HepG2 (cell line): Measurements from ENCODE around the gene NCOA5. TPM values are rescaled to one million over a fixed set of nuclear protein-coding genes. Genes with fewer than 3 reads are reported as not detected.
A peak's percentile ranks its signal among the peaks of the same experiment; 100 is the strongest.

Experiments
- AHR ChIP-seq: IDR thresholded peaks from 2 replicates; pipeline ENCODE4 v1.6.1; 2018; ENCODE audit warnings: missing genetic modification reagents, missing compliant biosample characterization
- BCL6 ChIP-seq: IDR thresholded peaks from 2 replicates; pipeline ENCODE4 v1.6.1; 2016; ENCODE audit warnings: missing genetic modification reagents, missing compliant biosample characterization
- DDIT3 ChIP-seq: sonication (generic); formaldehyde crosslinking; IDR thresholded peaks from 2 replicates; pipeline ENCODE4 v1.4.0; 2020; ENCODE audit warnings: mild to moderate bottlenecking, missing genetic modification reagents
- ETS1 ChIP-seq: sonication (generic); formaldehyde crosslinking; IDR thresholded peaks from 2 replicates; pipeline ENCODE4 v1.4.0; 2020; ENCODE audit warnings: missing genetic modification reagents
- SMARCC2 ChIP-seq: fragments of 450-650 bp; IDR thresholded peaks from 2 replicates; pipeline ENCODE4 v1.6.1; 2017; ENCODE audit warnings: antibody characterized with exemption, mild to moderate bottlenecking
- SOX13 ChIP-seq, 3 experiments: fragments of 450-650 bp in 1 of 3; sonication (generic) in 1 of 3; formaldehyde crosslinking in 1 of 3; IDR thresholded peaks in 2 of 3; conservative IDR thresholded peaks in 1 of 3; 2 replicates each; pipeline versions ENCODE4 v1.5.0 to v1.6.1; 2016 to 2020; ENCODE audit warnings: antibody characterized with exemption in 1 of 3, mild to moderate bottlenecking in 1 of 3, missing compliant biosample characterization in 1 of 3, missing genetic modification reagents in 1 of 3, moderate library complexity in 1 of 3
- YY1 ChIP-seq: IDR thresholded peaks from 2 replicates; pipeline ENCODE4 v1.6.1; 2011; ENCODE audit warnings: low read length, low read depth, moderate library complexity, mild to moderate bottlenecking; ENCODE audit not compliant: insufficient read depth, insufficient replicate concordance
- ZNF160 ChIP-seq: sonication (generic); formaldehyde crosslinking; IDR thresholded peaks from 2 replicates; pipeline ENCODE4 v1.8.0; 2022; ENCODE audit warnings: mild to moderate bottlenecking, inconsistent platforms, missing genetic modification reagents
- ZNF724P ChIP-seq: sonication (generic); formaldehyde crosslinking; IDR thresholded peaks from 2 replicates; pipeline ENCODE4 v1.8.0; 2022; ENCODE audit warnings: missing genetic modification reagents, borderline replicate concordance
- polyA plus RNA-seq, 8 experiments: library from polyadenylated mRNA; depleted of rRNA in 3 of 8; stranded (reverse) in 7 of 8; unstranded in 1 of 8; fragments of >200 nt; fragmentation: Illumina TruSeq in 4 of 8; extraction: Trizol in 4 of 8; gene quantifications; 2 replicates each; pipeline versions ENCODE4 v1.2.1 to v1.2.3, GENCODE V29; 2011 to 2016; ENCODE audit warnings: low read depth in 4 of 8, missing spikeins in 1 of 8, mixed read lengths in 1 of 8; ENCODE audit not compliant: insufficient read depth in 1 of 8
- total RNA-seq, 5 experiments: library from RNA; depleted of rRNA; stranded (reverse); fragments of >200 nt; fragmentation: Illumina TruSeq; extraction: Trizol; gene quantifications; 2 replicates each; pipeline ENCODE4 v1.2.3, GENCODE V29; 2016; ENCODE audit warnings: low read depth in 1 of 5
- TF ChIP-seq, protein P1 (sequence below): IDR thresholded peaks from 2 replicates; pipeline ENCODE4 v1.6.1; 2016; ENCODE audit warnings: low read depth, control low read depth
- TF ChIP-seq, protein P2 (sequence below): sonication (generic); formaldehyde crosslinking; IDR thresholded peaks from 2 replicates; pipeline ENCODE4 v1.5.0; 2020; ENCODE audit warnings: missing genetic modification reagents, mild to moderate bottlenecking, borderline replicate concordance
- TF ChIP-seq, protein P3 (sequence below): sonication (generic); formaldehyde crosslinking; IDR thresholded peaks from 2 replicates; pipeline ENCODE4 v1.5.1; 2020; ENCODE audit warnings: mild to moderate bottlenecking, missing genetic modification reagents, borderline replicate concordance

NCOA5 gene
- total and polyA plus RNA-seq, 2 of the 13 experiments (the other 11 are each of a cell fraction or from before 2014, with no cell fraction given), result 16.5 to 28.4 TPM

- TF ChIP-seq ETS1 (CRISPR knock-in tag), result no peak
- TF ChIP-seq SOX13 (IDR thresholded peaks at IDR 0.05), result no peak; the same call in 1 of the 2 replicates
- TF ChIP-seq SOX13 (CRISPR knock-in tag; conservative IDR thresholded peaks at IDR 0.05 in 1 of 2, IDR thresholded peaks at IDR 0.05 in 1 of 2), result peak in 1 of 2 experiments; percentile 67; a peak in 2 of 4 replicates
- peak; percentile 28; the same call in 1 of the 2 replicates for TF ChIP-seq SMARCC2
- TF ChIP-seq YY1, result peak; percentile 99
- TF ChIP-seq DDIT3 (CRISPR knock-in tag), result 0 out of 2 replicates have a peak, but pooled peaks have one; percentile 33
- TF ChIP-seq, protein P1, sequence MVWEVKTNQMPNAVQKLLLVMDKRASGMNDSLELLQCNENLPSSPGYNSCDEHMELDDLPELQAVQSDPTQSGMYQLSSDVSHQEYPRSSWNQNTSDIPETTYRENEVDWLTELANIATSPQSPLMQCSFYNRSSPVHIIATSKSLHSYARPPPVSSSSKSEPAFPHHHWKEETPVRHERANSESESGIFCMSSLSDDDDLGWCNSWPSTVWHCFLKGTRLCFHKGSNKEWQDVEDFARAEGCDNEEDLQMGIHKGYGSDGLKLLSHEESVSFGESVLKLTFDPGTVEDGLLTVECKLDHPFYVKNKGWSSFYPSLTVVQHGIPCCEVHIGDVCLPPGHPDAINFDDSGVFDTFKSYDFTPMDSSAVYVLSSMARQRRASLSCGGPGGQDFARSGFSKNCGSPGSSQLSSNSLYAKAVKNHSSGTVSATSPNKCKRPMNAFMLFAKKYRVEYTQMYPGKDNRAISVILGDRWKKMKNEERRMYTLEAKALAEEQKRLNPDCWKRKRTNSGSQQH (CRISPR knock-in tag), result peak; percentile 94
- peak; percentile 37; the same call in 1 of the 2 replicates for TF ChIP-seq BCL6 (CRISPR knock-in tag)
- TF ChIP-seq, protein P2, sequence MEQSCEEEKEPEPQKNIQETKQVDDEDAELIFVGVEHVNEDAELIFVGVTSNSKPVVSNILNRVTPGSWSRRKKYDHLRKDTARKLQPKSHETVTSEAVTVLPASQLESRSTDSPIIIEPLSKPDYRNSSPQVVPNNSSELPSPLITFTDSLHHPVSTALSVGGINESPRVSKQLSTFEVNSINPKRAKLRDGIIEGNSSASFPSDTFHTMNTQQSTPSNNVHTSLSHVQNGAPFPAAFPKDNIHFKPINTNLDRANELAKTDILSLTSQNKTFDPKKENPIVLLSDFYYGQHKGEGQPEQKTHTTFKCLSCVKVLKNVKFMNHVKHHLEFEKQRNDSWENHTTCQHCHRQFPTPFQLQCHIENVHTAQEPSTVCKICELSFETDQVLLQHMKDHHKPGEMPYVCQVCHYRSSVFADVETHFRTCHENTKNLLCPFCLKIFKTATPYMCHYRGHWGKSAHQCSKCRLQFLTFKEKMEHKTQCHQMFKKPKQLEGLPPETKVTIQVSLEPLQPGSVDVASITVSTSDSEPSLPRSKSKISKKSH (CRISPR knock-in tag), result peak; percentile 13
- no peak; the same call in 1 of the 2 replicates for TF ChIP-seq AHR (CRISPR knock-in tag)
- TF ChIP-seq ZNF724P (CRISPR knock-in tag), result peak; percentile 98
- TF ChIP-seq ZNF160, result peak; percentile 58; the same call in 1 of the 2 replicates
- TF ChIP-seq, protein P3, sequence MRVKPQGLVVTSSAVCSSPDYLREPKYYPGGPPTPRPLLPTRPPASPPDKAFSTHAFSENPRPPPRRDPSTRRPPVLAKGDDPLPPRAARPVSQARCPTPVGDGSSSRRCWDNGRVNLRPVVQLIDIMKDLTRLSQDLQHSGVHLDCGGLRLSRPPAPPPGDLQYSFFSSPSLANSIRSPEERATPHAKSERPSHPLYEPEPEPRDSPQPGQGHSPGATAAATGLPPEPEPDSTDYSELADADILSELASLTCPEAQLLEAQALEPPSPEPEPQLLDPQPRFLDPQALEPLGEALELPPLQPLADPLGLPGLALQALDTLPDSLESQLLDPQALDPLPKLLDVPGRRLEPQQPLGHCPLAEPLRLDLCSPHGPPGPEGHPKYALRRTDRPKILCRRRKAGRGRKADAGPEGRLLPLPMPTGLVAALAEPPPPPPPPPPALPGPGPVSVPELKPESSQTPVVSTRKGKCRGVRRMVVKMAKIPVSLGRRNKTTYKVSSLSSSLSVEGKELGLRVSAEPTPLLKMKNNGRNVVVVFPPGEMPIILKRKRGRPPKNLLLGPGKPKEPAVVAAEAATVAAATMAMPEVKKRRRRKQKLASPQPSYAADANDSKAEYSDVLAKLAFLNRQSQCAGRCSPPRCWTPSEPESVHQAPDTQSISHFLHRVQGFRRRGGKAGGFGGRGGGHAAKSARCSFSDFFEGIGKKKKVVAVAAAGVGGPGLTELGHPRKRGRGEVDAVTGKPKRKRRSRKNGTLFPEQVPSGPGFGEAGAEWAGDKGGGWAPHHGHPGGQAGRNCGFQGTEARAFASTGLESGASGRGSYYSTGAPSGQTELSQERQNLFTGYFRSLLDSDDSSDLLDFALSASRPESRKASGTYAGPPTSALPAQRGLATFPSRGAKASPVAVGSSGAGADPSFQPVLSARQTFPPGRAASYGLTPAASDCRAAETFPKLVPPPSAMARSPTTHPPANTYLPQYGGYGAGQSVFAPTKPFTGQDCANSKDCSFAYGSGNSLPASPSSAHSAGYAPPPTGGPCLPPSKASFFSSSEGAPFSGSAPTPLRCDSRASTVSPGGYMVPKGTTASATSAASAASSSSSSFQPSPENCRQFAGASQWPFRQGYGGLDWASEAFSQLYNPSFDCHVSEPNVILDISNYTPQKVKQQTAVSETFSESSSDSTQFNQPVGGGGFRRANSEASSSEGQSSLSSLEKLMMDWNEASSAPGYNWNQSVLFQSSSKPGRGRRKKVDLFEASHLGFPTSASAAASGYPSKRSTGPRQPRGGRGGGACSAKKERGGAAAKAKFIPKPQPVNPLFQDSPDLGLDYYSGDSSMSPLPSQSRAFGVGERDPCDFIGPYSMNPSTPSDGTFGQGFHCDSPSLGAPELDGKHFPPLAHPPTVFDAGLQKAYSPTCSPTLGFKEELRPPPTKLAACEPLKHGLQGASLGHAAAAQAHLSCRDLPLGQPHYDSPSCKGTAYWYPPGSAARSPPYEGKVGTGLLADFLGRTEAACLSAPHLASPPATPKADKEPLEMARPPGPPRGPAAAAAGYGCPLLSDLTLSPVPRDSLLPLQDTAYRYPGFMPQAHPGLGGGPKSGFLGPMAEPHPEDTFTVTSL, result no peak
Observed at GRCh38 chr20:46089417-46090388, at the start of gene NCOA5 (continued).
